Measurements from ENCODE around the gene KCNIP1. TPM values are rescaled to one million over a fixed set of nuclear protein-coding genes. Genes with fewer than 3 reads are reported as not detected.
"Not testable (repeated sequence)": the region's sequence is repeated elsewhere in the genome, so short reads cannot be mapped to it uniquely, and the experiment has no call there.

KCNIP1 gene
- polyA plus RNA-seq, 2 of the 4 experiments (the other 2 are of a cell fraction), result not detected

DNA sequence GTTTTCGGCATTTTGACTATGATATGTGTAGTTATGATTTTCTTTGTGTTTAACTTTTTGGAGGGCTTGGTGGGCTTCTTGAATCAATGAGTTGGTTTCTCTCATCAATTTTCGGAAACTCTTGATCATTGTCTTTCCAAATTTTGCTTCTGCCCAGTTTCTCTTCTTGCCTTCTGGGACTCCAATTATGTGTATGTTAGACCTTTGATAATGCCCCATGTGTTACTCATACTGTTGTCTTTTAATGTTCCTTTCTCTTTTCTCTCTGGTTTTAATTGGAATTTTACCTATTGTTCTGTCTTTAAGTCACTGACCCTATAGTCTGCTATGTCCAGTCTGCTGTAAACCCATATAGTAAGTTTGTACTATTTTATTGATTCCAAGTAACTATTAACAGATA, 41.5 kb downstream of the KCNIP1 start:
- DNase-seq (ENCODE audit: low read depth in 1 of 2, low spot score in 1 of 2) (no peak), FAIRE-seq (no peak), ATAC-seq (no peak)
- Histone ChIP-seq H3K4me1 (no peaks in the 10 kb centered on the region), H3K4me3 (no peak overlapping the region), H3K9me3 (peaks cover 18% of the 10 kb centered on the region), H3K27ac (no peak overlapping the region), H3K4me2 (no peak overlapping the region)
- TF ChIP-seq CBX8 (IDR thresholded peaks at IDR 0.05) (no peak), HOXB5 (CRISPR knock-in tag; IDR thresholded peaks at IDR 0.05) (no peak), EHF (CRISPR knock-in tag; IDR thresholded peaks at IDR 0.05) (no peak), CHD2 (IDR thresholded peaks at IDR 0.05; ENCODE audit: low read length, partially characterized antibody) (no peak), POLR2A (IDR thresholded peaks at IDR 0.05; ENCODE audit: low read length) (no peak), HDAC2 (IDR thresholded peaks at IDR 0.05) (no peak), TFCP2L1 (CRISPR knock-in tag; IDR thresholded peaks at IDR 0.05) (no peak), NR3C1 (IDR thresholded peaks at IDR 0.05) (no peak), SREBF2 (IDR thresholded peaks at IDR 0.05) (no peak), HOXB13 (CRISPR knock-in tag; IDR thresholded peaks at IDR 0.05; ENCODE audit: low read depth) (no peak), POLR2AphosphoS2 (conservative IDR thresholded peaks at IDR 0.05; ENCODE audit: low read length) (no peak), CBX2 (IDR thresholded peaks at IDR 0.05; ENCODE audit: borderline replicate concordance, low read depth) (no peak), RAD21 (conservative IDR thresholded peaks at IDR 0.05 in 1 of 2, IDR thresholded peaks at IDR 0.05 in 1 of 2) (no peak), ZC3H11A (IDR thresholded peaks at IDR 0.05) (no peak), KDM5A (IDR thresholded peaks at IDR 0.05) (no peak)
- TF ChIP-seq, protein P1, sequence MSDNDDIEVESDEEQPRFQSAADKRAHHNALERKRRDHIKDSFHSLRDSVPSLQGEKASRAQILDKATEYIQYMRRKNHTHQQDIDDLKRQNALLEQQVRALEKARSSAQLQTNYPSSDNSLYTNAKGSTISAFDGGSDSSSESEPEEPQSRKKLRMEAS (IDR thresholded peaks at IDR 0.05), result no peak
- TF ChIP-seq, protein P2, sequence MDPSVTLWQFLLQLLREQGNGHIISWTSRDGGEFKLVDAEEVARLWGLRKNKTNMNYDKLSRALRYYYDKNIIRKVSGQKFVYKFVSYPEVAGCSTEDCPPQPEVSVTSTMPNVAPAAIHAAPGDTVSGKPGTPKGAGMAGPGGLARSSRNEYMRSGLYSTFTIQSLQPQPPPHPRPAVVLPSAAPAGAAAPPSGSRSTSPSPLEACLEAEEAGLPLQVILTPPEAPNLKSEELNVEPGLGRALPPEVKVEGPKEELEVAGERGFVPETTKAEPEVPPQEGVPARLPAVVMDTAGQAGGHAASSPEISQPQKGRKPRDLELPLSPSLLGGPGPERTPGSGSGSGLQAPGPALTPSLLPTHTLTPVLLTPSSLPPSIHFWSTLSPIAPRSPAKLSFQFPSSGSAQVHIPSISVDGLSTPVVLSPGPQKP (IDR thresholded peaks at IDR 0.05; ENCODE audit: low read depth, low read length), result no peak
- CTCF ChIA-PET, result no interaction called here
- POLR2A ChIA-PET, result no interaction called here
- WGBS (ENCODE audit: missing lambda C conversion rate), result 12% methylated on average over 2 of the region's 2 CpGs

DNA sequence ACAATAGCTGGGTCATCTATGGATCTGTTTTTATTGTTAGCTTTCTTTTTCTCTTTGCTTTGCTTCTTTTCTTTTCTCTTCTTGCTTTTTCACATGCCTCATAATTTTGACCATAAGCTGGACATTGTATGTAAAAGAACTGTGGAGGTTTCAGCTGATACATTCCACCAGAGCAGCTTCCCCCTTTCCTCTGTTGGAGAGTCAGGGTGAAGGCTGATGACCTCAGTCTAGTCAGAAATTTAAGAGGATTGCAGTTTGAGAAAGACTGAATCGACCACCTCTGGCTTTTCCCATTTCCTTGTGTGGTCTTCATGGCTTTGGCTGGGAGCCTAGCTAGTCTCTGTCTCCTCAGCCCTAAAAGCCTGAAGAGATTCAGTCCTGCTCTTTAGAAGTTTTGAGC, 42.0 kb downstream of the KCNIP1 start:
- ChIA-PET CTCF (no interaction called here), POLR2A (no interaction called here)
- no peak for FAIRE-seq
- DNase-seq (ENCODE audit: low read depth in 1 of 2, low spot score in 1 of 2), result no peak
- 0% methylated on average over 1 of the region's 1 CpG for WGBS (ENCODE audit: missing lambda C conversion rate)
- no peak for ATAC-seq
- Histone ChIP-seq H3K9me3 (peaks cover 18% of the 10 kb centered on the region), H3K27ac (no peak overlapping the region), H3K4me2 (no peak overlapping the region), H3K4me3 (no peak overlapping the region), H3K4me1 (no peaks in the 10 kb centered on the region)
- TF ChIP-seq CBX8 (IDR thresholded peaks at IDR 0.05) (no peak), CEBPB (IDR thresholded peaks at IDR 0.05) (no peak), HOXA7 (CRISPR knock-in tag; IDR thresholded peaks at IDR 0.05) (no peak)
- TF ChIP-seq, protein P3, sequence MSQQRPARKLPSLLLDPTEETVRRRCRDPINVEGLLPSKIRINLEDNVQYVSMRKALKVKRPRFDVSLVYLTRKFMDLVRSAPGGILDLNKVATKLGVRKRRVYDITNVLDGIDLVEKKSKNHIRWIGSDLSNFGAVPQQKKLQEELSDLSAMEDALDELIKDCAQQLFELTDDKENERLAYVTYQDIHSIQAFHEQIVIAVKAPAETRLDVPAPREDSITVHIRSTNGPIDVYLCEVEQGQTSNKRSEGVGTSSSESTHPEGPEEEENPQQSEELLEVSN (IDR thresholded peaks at IDR 0.05; ENCODE audit: borderline replicate concordance, low read depth), result no peak
- TF ChIP-seq, protein P4, sequence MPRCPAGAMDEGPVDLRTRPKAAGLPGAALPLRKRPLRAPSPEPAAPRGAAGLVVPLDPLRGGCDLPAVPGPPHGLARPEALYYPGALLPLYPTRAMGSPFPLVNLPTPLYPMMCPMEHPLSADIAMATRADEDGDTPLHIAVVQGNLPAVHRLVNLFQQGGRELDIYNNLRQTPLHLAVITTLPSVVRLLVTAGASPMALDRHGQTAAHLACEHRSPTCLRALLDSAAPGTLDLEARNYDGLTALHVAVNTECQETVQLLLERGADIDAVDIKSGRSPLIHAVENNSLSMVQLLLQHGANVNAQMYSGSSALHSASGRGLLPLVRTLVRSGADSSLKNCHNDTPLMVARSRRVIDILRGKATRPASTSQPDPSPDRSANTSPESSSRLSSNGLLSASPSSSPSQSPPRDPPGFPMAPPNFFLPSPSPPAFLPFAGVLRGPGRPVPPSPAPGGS (IDR thresholded peaks at IDR 0.05), result no peak

DNA sequence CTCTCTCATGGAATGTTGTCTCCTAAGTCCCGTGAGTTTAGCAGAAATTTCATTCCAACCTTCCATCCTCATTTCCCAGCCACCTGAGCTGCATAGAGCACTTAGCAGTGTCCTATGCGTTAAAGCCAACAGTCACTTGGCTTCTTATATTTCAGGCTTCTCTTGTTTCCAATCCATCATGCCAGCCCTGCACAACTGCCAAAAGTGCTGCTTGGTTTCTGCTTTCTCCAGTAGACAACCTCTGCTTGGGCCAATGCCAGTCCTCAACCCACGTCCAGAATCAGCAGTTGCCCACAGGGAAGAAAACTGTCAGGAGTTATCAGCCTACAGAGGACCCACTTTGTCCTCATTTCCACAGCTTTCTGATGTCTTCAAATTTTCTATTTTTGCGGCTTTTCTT, 42.5 kb downstream of the KCNIP1 start:
- no peaks in the 10 kb centered on the region for H3K4me1 ChIP-seq
- no peak for FAIRE-seq
- ATAC-seq, result no peak
- no peak overlapping the region for H3K4me2 ChIP-seq
- WGBS (ENCODE audit: missing lambda C conversion rate), result 38% methylated on average over 4 of the region's 4 CpGs
- DNase-seq (ENCODE audit: low read depth in 1 of 2, low spot score in 1 of 2), result no peak
- CTCF ChIA-PET, result no interaction called here
- H3K4me3 ChIP-seq, result no peak overlapping the region
- no peak overlapping the region for H3K27ac ChIP-seq
- POLR2A ChIA-PET, result no interaction called here
- H3K9me3 ChIP-seq, result peaks cover 18% of the 10 kb centered on the region
- TF ChIP-seq ZNF302 (CRISPR knock-in tag; IDR thresholded peaks at IDR 0.05) (no peak), MYC (IDR thresholded peaks at IDR 0.05; ENCODE audit: borderline replicate concordance, low read length) (no peak), HEYL (CRISPR knock-in tag; IDR thresholded peaks at IDR 0.05) (no peak), HOXB13 (CRISPR knock-in tag; IDR thresholded peaks at IDR 0.05; ENCODE audit: low read depth) (no peak), POLR2A (IDR thresholded peaks at IDR 0.05; ENCODE audit: low read length) (no peak), NFE2L2 (conservative IDR thresholded peaks at IDR 0.05; ENCODE audit: low read length) (no peak)
- TF ChIP-seq, protein P5, sequence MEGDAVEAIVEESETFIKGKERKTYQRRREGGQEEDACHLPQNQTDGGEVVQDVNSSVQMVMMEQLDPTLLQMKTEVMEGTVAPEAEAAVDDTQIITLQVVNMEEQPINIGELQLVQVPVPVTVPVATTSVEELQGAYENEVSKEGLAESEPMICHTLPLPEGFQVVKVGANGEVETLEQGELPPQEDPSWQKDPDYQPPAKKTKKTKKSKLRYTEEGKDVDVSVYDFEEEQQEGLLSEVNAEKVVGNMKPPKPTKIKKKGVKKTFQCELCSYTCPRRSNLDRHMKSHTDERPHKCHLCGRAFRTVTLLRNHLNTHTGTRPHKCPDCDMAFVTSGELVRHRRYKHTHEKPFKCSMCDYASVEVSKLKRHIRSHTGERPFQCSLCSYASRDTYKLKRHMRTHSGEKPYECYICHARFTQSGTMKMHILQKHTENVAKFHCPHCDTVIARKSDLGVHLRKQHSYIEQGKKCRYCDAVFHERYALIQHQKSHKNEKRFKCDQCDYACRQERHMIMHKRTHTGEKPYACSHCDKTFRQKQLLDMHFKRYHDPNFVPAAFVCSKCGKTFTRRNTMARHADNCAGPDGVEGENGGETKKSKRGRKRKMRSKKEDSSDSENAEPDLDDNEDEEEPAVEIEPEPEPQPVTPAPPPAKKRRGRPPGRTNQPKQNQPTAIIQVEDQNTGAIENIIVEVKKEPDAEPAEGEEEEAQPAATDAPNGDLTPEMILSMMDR (IDR thresholded peaks at IDR 0.05), result no peak

DNA sequence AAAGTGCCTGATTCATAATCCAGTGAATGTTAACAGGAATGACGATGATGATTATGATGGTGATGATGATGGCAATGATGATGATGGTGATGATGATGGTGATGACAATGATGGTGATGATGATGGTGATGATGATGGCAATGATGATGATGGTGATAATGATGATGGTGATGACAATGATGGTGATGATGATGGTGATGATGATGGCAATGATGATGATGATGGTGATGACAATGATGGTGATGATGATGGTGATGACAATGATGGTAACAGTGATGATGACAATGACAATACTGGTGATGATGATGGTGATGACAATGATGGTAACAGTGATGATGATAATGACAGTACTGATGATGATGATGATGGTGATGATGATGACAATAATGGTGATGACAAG, 46.6 kb downstream of the KCNIP1 start:
- 4% methylated on average over 1 of the region's 1 CpG for WGBS (ENCODE audit: missing lambda C conversion rate)
- H3K27ac ChIP-seq; H3K4me2 ChIP-seq; POLR2A ChIA-PET; ATAC-seq; H3K4me3 ChIP-seq; DNase-seq (ENCODE audit: low read depth in 1 of 2, low spot score in 1 of 2); H3K4me1 ChIP-seq: not testable (repeated sequence)
- peaks cover 11% of the 10 kb centered on the region for H3K9me3 ChIP-seq
- CTCF ChIA-PET, result interaction anchor here (1.1 kb wide), 2 partner anchors 9 to 13 kb away, joined by 3 read pairs; no protein-coding TSS in a partner anchor
- peak; percentile 54 for FAIRE-seq
